Measurements from ENCODE around the gene TPGS2. TPM values are rescaled to one million over a fixed set of nuclear protein-coding genes. Genes with fewer than 3 reads are reported as not detected.

Gene TPGS2
- total and polyA plus RNA-seq, 2 of the 8 experiments (the other 6 are each of a cell fraction or from before 2014, with no cell fraction given): 151 to 273 TPM

DNA sequence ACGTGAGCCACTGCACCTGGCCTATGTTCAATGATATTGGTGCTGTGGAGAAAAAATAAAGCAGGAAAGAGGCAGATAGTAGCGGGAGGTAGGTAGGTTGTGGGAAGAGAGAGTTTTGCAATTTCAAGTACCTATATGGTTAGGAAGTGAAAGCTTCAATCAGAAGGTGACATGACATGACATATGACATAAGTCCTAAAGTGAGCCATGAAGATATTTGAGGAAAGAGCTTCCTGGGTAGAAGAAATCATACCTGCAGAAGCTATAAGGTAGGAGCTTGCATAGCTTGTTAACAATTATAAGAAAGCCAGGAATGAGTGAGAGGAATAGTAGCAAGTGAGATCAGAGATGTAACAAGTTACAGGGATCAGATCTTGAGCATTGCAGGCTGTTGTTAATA lies 4.3 kb upstream of the TPGS2 start:
- H3K23ac ChIP-seq (ENCODE audit: insufficient read length): no peak overlapping the region
- H3K18ac ChIP-seq (ENCODE audit: extremely low read depth, low read length): no peak overlapping the region
- H3K9me3 ChIP-seq (ENCODE audit: insufficient read depth in 2 of 2, low read depth in 1 of 2, low read length in 1 of 2): no peaks in the 10 kb centered on the region
- WGBS, 2 experiments (ENCODE audit: extremely low coverage in 1 of 2, insufficient coverage in 1 of 2, insufficient read length in 1 of 2, insufficient replicate concordance in 2 of 2, low coverage in 1 of 2, low lambda C conversion rate in 2 of 2, missing lambda C conversion rate in 1 of 2): 65 to 100% methylated on average over 1 to 2 of the region's 2 CpGs
- H3K4me2 ChIP-seq (ENCODE audit: insufficient read depth in 1 of 2, low read depth in 2 of 2, low read length in 2 of 2): no peak overlapping the region
- no peak overlapping the region for H4K5ac ChIP-seq (ENCODE audit: insufficient read length, low read depth, low read length)
- H2BK120ac ChIP-seq (replicated peaks; ENCODE audit: low read depth, low read length): no peak overlapping the region
- FAIRE-seq: no peak
- no peak overlapping the region for H2AK5ac ChIP-seq (ENCODE audit: low read depth, low read length)
- H3K79me2 ChIP-seq (ENCODE audit: control insufficient read depth in 1 of 2, insufficient read depth in 2 of 2, low read length in 2 of 2): no peaks in the 10 kb centered on the region
- ChIA-PET CTCF (ENCODE audit: partially characterized antibody) (interaction anchor here (0.9 kb wide), 1 partner anchor 34 kb away, joined by 3 read pairs; no protein-coding TSS in a partner anchor), POLR2A (ENCODE audit: partially characterized antibody) (no interaction called here)
- H3K79me1 ChIP-seq (ENCODE audit: low read depth, low read length): no peaks in the 10 kb centered on the region; the same call in 1 of the 2 replicates
- peaks cover 7% of the 10 kb centered on the region for H3K23me2 ChIP-seq (ENCODE audit: low read depth, low read length)
- H2BK15ac ChIP-seq (ENCODE audit: low read length): no peak overlapping the region
- H3K27me3 ChIP-seq (replicated peaks in 1 of 4; ENCODE audit: control insufficient read depth in 3 of 4, extremely low read depth in 1 of 4, insufficient read depth in 3 of 4, low read length in 3 of 4): no peaks in the 10 kb centered on the region
- H2BK20ac ChIP-seq (ENCODE audit: low read length): no peak overlapping the region
- H3K36me3 ChIP-seq (ENCODE audit: control insufficient read depth in 2 of 4, insufficient read depth in 4 of 4, low read length in 3 of 4): peaks cover 0 to 7% (median 0%) of the 10 kb centered on the region in 4 experiments; a peak in 1 of 8 replicates
- H4K8ac ChIP-seq (ENCODE audit: extremely low read depth, insufficient read depth, low read length): no peak overlapping the region
- H4K20me1 ChIP-seq (replicated peaks in 1 of 2; ENCODE audit: control insufficient read depth in 1 of 2, insufficient read depth in 2 of 2, low read length in 2 of 2): no peaks in the 10 kb centered on the region
- H4K91ac ChIP-seq (replicated peaks; ENCODE audit: insufficient read length, low read length): no peak overlapping the region
- H2BK12ac ChIP-seq (ENCODE audit: low read depth, low read length): no peak overlapping the region
- H2BK5ac ChIP-seq (ENCODE audit: low read depth, low read length): no peak overlapping the region
- H3K27ac ChIP-seq (ENCODE audit: low read depth, low read length): no peak overlapping the region
- no peak overlapping the region for H3K14ac ChIP-seq (ENCODE audit: insufficient read length)
- no peak overlapping the region for H3K4me3 ChIP-seq (ENCODE audit: extremely low read depth in 1 of 4, insufficient read depth in 2 of 4, low read depth in 3 of 4, low read length in 4 of 4)
- H3K4me1 ChIP-seq (replicated peaks in 1 of 4; ENCODE audit: control insufficient read depth in 3 of 4, insufficient read depth in 4 of 4, low read length in 3 of 4): peaks cover 0 to 5% (median 2%) of the 10 kb centered on the region in 4 experiments; a peak in 1 of 7 replicates
- H3K9ac ChIP-seq (replicated peaks in 1 of 4; ENCODE audit: extremely low read depth in 1 of 4, low read depth in 3 of 4, low read length in 3 of 4): no peak overlapping the region
- no peak overlapping the region for H3K56ac ChIP-seq (replicated peaks; ENCODE audit: insufficient read length, low read depth, low read length)
- no peak overlapping the region for H3K4ac ChIP-seq (replicated peaks; ENCODE audit: insufficient read length, low read depth, low read length)
- no peak for DNase-seq (ENCODE audit: low read depth in 1 of 2, low spot score in 2 of 2)
- H2AFZ ChIP-seq (ENCODE audit: low read length): no peak overlapping the region
- TF ChIP-seq KDM4A (IDR thresholded peaks at IDR 0.05; ENCODE audit: low read depth, low read length, severe bottlenecking) (no peak), EGR1 (IDR thresholded peaks at IDR 0.05; ENCODE audit: borderline replicate concordance, low read depth, low read length) (no peak), SIX5 (IDR thresholded peaks at IDR 0.05; ENCODE audit: low read depth, low read length) (no peak), TCF12 (IDR thresholded peaks at IDR 0.05; ENCODE audit: low read depth, low read length) (no peak), SP4 (IDR thresholded peaks at IDR 0.05; ENCODE audit: low read length) (no peak), KDM1A (IDR thresholded peaks at IDR 0.05; ENCODE audit: borderline replicate concordance, low read length) (no peak), JUN (IDR thresholded peaks at IDR 0.05; ENCODE audit: low read depth, low read length) (no peak), BRCA1 (IDR thresholded peaks at IDR 0.05; ENCODE audit: low read depth, low read length) (no peak), CHD1 (IDR thresholded peaks at IDR 0.05; ENCODE audit: low read depth, low read length) (no peak), POU5F1 (IDR thresholded peaks at IDR 0.05; ENCODE audit: low read depth, low read length) (no peak)
- TF ChIP-seq, protein P1, sequence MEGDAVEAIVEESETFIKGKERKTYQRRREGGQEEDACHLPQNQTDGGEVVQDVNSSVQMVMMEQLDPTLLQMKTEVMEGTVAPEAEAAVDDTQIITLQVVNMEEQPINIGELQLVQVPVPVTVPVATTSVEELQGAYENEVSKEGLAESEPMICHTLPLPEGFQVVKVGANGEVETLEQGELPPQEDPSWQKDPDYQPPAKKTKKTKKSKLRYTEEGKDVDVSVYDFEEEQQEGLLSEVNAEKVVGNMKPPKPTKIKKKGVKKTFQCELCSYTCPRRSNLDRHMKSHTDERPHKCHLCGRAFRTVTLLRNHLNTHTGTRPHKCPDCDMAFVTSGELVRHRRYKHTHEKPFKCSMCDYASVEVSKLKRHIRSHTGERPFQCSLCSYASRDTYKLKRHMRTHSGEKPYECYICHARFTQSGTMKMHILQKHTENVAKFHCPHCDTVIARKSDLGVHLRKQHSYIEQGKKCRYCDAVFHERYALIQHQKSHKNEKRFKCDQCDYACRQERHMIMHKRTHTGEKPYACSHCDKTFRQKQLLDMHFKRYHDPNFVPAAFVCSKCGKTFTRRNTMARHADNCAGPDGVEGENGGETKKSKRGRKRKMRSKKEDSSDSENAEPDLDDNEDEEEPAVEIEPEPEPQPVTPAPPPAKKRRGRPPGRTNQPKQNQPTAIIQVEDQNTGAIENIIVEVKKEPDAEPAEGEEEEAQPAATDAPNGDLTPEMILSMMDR (IDR thresholded peaks at IDR 0.05; ENCODE audit: control extremely low read depth in 1 of 3, insufficient read depth in 1 of 3, low read depth in 1 of 3, low read length in 3 of 3): no peak
- TF ChIP-seq, protein P2, sequence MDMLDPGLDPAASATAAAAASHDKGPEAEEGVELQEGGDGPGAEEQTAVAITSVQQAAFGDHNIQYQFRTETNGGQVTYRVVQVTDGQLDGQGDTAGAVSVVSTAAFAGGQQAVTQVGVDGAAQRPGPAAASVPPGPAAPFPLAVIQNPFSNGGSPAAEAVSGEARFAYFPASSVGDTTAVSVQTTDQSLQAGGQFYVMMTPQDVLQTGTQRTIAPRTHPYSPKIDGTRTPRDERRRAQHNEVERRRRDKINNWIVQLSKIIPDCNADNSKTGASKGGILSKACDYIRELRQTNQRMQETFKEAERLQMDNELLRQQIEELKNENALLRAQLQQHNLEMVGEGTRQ (IDR thresholded peaks at IDR 0.05; ENCODE audit: low read length): no peak

Data from H1 (cell line).